OCI-LY3 (cell line): Measurements from ENCODE around the gene COX7A2.
A peak's percentile ranks its signal among the peaks of the same experiment; 100 is the strongest.

Source experiments
- H2AFZ ChIP-seq: fragments of 200-600, 300-600 bp; shearing (Covaris generic); 2 replicates; pipeline ENCODE4 v1.6.0; 2014; ENCODE audit warnings: antibody characterized with exemption, low read depth, low read length
- H3K27ac ChIP-seq: fragments of 200-600, 300-600 bp; sonication (generic); 2 replicates; pipeline ENCODE4 v1.5.1; 2014; ENCODE audit warnings: mild to moderate bottlenecking, low read length, moderate library complexity, mixed read lengths
- H3K27me3 ChIP-seq: fragments of 200-600, 300-600 bp; sonication (generic); 2 replicates; pipeline ENCODE4 v1.6.1; 2014; ENCODE audit warnings: low read depth, low read length, mixed read lengths
- H3K36me3 ChIP-seq: fragments of 200-600, 300-600 bp; sonication (generic); replicated peaks from 2 replicates; pipeline ENCODE3; 2014; ENCODE audit warnings: low read depth, low read length, mixed read lengths
- H3K4me1 ChIP-seq: fragments of 300-600, 200-600 bp; sonication (generic); 2 replicates; pipeline ENCODE4 v1.6.1; 2014; ENCODE audit warnings: low read length, mixed read lengths
- H3K4me2 ChIP-seq: fragments of 200-600, 300-600 bp; sonication (generic); 2 replicates; pipeline ENCODE4 v1.6.1; 2014; ENCODE audit warnings: low read length, mixed read lengths
- H3K4me3 ChIP-seq: fragments of 300-600, 200-600 bp; sonication (generic); 2 replicates; pipeline ENCODE4 v1.5.1; 2014; ENCODE audit warnings: antibody characterized with exemption, mild to moderate bottlenecking, low read length, moderate library complexity
- H3K79me2 ChIP-seq: fragments of 300-600, 200-600 bp; shearing (Covaris generic); 2 replicates; pipeline ENCODE4 v1.6.1; 2014; ENCODE audit warnings: mild to moderate bottlenecking, low read length, mixed read lengths
- H3K9ac ChIP-seq: fragments of 300-600, 200-600 bp; shearing (Covaris generic); 2 replicates; pipeline ENCODE4 v1.6.0; 2014; ENCODE audit warnings: mild to moderate bottlenecking, low read length, moderate library complexity
- H3K9me3 ChIP-seq: fragments of 200-600, 300-600 bp; shearing (Covaris generic); 2 replicates; pipeline ENCODE4 v1.6.1; 2014; ENCODE audit warnings: low read length, mixed read lengths; ENCODE audit not compliant: insufficient read depth
- H4K20me1 ChIP-seq: fragments of 200-600, 300-600 bp; sonication (generic); 2 replicates; pipeline ENCODE4 v1.6.1; 2016; ENCODE audit warnings: low read length, mixed read lengths; ENCODE audit not compliant: insufficient read depth
- EZH2phosphoT487 ChIP-seq: fragments of 200-600 bp; shearing (Covaris generic); IDR thresholded peaks from 2 replicates; pipeline ENCODE4 v1.6.1; 2018; ENCODE audit warnings: antibody characterized with exemption, mixed run types, low read depth
- TF ChIP-seq, protein P1 (sequence below): fragments of 200-600, 300-600 bp; sonication (generic); IDR thresholded peaks from 2 replicates; pipeline ENCODE4 v1.5.1; 2014; ENCODE audit warnings: antibody characterized with exemption, low read length, low read depth

Gene COX7A2

DNA sequence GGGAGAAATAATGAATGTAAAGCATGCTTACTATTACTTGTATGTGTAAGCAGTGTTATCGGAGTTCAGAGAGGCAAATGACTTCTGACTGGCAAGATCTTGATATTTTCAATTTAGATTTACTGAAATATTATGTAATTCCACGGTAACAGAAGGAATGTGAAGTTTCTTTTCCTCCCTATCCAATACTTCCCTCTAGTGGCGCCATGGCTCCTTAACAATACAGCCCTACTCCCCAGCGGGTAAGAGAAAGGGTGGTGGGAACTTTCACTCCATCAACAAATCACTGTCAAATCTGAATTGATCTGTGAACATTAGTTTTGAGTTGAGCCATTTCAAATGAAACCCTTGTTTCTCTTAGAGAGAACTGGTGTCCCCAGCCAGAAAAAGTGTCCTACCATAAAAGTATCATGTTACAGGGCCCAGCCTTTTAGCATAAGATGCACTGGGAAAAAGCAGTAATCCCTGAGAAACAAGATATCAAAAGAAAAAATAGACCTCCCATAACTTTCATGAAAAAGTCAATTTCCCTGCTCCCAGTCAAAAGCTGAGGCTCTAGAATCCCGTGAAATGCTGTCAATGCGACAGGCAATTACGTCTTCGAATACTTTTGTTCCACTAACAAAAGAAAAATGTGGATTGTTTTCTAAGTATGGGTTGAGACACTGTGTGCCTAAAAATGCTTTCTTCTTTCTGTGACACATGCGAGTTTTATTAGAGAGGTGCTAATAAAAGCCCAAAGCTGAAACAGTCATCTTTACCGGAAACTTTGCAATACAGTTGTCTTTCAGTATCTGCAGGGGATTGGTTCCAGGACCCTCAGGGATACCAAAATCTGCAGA lies 12.9 kb downstream of the COX7A2 start:
- no peaks in the 10 kb centered on the region for H3K79me2 ChIP-seq
- H3K9ac ChIP-seq = no peak overlapping the region
- no peaks in the 10 kb centered on the region for H3K27me3 ChIP-seq
- peak overlapping the region; percentile 2; the same call in 1 of the 2 replicates for H3K4me2 ChIP-seq
- no peaks in the 10 kb centered on the region for H3K9me3 ChIP-seq
- H4K20me1 ChIP-seq = no peaks in the 10 kb centered on the region
- H2AFZ ChIP-seq = no peak overlapping the region
- no peaks in the 10 kb centered on the region for H3K36me3 ChIP-seq
- H3K4me3 ChIP-seq = no peak overlapping the region
- H3K27ac ChIP-seq = no peak overlapping the region
- no peak for TF ChIP-seq EZH2phosphoT487
- TF ChIP-seq, protein P1, sequence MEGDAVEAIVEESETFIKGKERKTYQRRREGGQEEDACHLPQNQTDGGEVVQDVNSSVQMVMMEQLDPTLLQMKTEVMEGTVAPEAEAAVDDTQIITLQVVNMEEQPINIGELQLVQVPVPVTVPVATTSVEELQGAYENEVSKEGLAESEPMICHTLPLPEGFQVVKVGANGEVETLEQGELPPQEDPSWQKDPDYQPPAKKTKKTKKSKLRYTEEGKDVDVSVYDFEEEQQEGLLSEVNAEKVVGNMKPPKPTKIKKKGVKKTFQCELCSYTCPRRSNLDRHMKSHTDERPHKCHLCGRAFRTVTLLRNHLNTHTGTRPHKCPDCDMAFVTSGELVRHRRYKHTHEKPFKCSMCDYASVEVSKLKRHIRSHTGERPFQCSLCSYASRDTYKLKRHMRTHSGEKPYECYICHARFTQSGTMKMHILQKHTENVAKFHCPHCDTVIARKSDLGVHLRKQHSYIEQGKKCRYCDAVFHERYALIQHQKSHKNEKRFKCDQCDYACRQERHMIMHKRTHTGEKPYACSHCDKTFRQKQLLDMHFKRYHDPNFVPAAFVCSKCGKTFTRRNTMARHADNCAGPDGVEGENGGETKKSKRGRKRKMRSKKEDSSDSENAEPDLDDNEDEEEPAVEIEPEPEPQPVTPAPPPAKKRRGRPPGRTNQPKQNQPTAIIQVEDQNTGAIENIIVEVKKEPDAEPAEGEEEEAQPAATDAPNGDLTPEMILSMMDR = peak; percentile 73
- peaks cover 3% of the 10 kb centered on the region; the same call in 1 of the 2 replicates for H3K4me1 ChIP-seq

DNA sequence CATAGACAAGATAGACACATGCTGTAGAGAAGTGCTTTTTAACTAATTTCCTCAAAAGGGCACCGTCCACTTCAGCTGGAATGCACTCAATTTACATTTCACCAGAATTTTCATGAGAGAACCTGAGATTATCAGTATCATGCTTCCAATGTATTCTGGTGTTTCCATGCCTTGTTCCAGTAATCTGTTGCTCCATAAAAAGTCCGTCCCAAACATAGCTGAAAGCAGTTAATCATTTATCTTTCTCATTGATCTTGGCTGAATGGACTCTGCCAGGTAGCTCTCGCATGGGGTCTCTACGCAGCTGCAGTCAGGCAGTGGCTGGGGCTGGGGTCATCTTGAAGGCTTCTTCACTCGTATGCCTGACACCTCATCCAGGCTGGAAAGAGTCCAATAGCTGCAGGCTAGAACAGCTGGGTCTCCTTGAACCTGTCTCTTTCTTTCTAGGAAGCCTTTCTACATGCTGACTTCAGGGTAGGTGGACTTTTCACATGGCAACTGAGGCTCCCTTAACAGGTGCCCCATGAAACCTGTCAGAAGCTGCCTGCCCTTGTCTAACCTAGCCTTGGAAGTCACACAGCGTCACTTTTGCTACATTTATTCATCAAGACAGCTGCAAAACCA lies 19.2 kb downstream of the COX7A2 start:
- no peak overlapping the region for H3K9ac ChIP-seq
- no peak overlapping the region for H2AFZ ChIP-seq
- H3K4me3 ChIP-seq = no peak overlapping the region
- H4K20me1 ChIP-seq = no peaks in the 10 kb centered on the region
- no peak overlapping the region for H3K4me2 ChIP-seq
- TF ChIP-seq, protein P1 = no peak
- TF ChIP-seq EZH2phosphoT487 = no peak
- no peak overlapping the region for H3K27ac ChIP-seq
- H3K27me3 ChIP-seq = no peaks in the 10 kb centered on the region
- H3K9me3 ChIP-seq = no peaks in the 10 kb centered on the region
- no peaks in the 10 kb centered on the region for H3K36me3 ChIP-seq
- H3K79me2 ChIP-seq = no peaks in the 10 kb centered on the region
- H3K4me1 ChIP-seq = no peaks in the 10 kb centered on the region

DNA sequence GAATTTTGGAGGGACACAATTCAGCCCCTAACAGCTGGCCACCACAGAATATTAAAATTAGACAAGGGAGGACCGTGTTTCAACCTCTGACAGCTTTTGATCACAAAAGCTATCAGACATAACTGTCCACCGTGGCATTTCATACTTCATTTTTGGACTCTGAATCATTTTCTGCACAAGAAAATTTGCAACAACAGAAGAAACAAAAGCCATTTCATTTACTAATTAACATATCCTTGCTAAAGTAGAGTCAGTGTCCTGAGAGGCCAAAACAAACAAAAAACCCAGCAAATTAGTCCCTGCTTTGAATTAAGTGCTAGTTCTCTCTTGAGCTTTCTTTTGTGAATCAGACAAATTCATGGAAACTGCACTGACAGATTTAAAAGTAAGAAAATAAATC lies 20.2 kb downstream of the COX7A2 start:
- Histone ChIP-seq H3K9ac (no peak overlapping the region), H3K9me3 (no peaks in the 10 kb centered on the region), H3K27ac (no peak overlapping the region), H3K4me2 (no peak overlapping the region), H3K4me1 (no peaks in the 10 kb centered on the region), H3K4me3 (no peak overlapping the region), H3K79me2 (no peaks in the 10 kb centered on the region), H2AFZ (peak overlapping the region; percentile 69), H4K20me1 (no peaks in the 10 kb centered on the region), H3K36me3 (no peaks in the 10 kb centered on the region), H3K27me3 (no peaks in the 10 kb centered on the region)
- TF ChIP-seq EZH2phosphoT487 = no peak
- TF ChIP-seq, protein P1 = no peak

DNA sequence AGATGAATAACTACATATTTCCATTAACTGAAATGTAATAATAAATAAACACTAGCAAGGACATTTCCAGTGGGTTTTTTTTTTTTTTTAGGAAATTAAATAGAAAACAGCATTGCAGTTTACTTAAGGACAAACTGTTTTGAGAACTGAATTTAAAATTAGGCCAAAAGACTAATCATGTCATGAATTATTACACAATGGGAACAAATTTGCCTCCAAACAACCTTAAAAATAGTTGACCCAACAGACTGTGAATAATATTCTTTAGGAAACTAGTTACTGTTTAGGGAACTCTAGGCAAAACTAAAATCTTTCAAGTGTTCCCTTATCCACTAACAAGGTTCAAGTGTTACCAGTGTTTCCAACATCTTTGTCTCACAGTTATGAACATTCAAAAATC lies 21.3 kb downstream of the COX7A2 start:
- no peaks in the 10 kb centered on the region for H3K9me3 ChIP-seq
- no peak overlapping the region for H3K4me3 ChIP-seq
- no peak overlapping the region for H3K4me2 ChIP-seq
- no peaks in the 10 kb centered on the region for H3K36me3 ChIP-seq
- no peak overlapping the region for H2AFZ ChIP-seq
- H3K4me1 ChIP-seq = peaks cover 2% of the 10 kb centered on the region
- no peaks in the 10 kb centered on the region for H3K27me3 ChIP-seq
- H4K20me1 ChIP-seq = no peaks in the 10 kb centered on the region
- no peak overlapping the region for H3K27ac ChIP-seq
- no peaks in the 10 kb centered on the region for H3K79me2 ChIP-seq
- TF ChIP-seq, protein P1 = no peak
- no peak for TF ChIP-seq EZH2phosphoT487
- H3K9ac ChIP-seq = no peak overlapping the region
